AG04450 (cell line): ENCODE results near the gene THTPA. TPM values are rescaled to one million over a fixed set of nuclear protein-coding genes. Genes with fewer than 3 reads are reported as not detected.

ENCODE experiments used
- CTCF ChIA-PET: fragments of 300-600, 350-600 bp; formaldehyde crosslinking; extraction: SDS; loops from one replicate; lab custom pipeline; 2022; ENCODE audit warnings: antibody characterized with exemption, inconsistent platforms; lab: Charles Lee
- POLR2A ChIA-PET: fragments of 350-600 bp; formaldehyde crosslinking; extraction: SDS; loops from one replicate; lab custom pipeline; 2021; ENCODE audit warnings: antibody characterized with exemption, inconsistent platforms; lab: Yijun Ruan, JAX
- DNase-seq: peaks from one replicate; pipeline ENCODE4 v3.0.0-alpha.2; 2011; ENCODE audit warnings: low read depth, low spot score
- H3K27ac ChIP-seq: one replicate; pipeline ENCODE4 v1.5.1; 2012; ENCODE audit warnings: low read depth, low read length, control low read depth
- H3K27me3 ChIP-seq: one replicate; pipeline ENCODE4 v1.6.0; 2012; ENCODE audit warnings: low read length; ENCODE audit not compliant: control insufficient read depth, insufficient read depth
- H3K4me3 ChIP-seq: 2 replicates; pipeline ENCODE4 v1.5.1; 2011; ENCODE audit warnings: mild to moderate bottlenecking, low read depth, low read length, control low read depth
- H3K9me3 ChIP-seq: 2 replicates; pipeline ENCODE4 v1.5.1; 2012; ENCODE audit warnings: low read length; ENCODE audit not compliant: control insufficient read depth, insufficient read depth
- CTCF ChIP-seq: IDR thresholded peaks from 2 replicates; pipeline ENCODE4 v1.5.1; 2011; ENCODE audit warnings: low read depth, low read length, control low read depth, inconsistent platforms
- polyA plus RNA-seq: library from polyadenylated mRNA; depleted of rRNA; stranded (reverse); fragments of >200 nt; gene quantifications from 2 replicates; pipeline ENCODE4 v1.2.3, GENCODE V29; 2011

The THTPA gene
- polyA plus RNA-seq, 1 experiment, result 4.9 TPM

- POLR2A ChIA-PET, result no interaction called here
- Histone ChIP-seq H3K9me3 (no peaks in the 10 kb centered on the region), H3K27ac (no peak overlapping the region), H3K27me3 (peaks cover 19% of the 10 kb centered on the region), H3K4me3 (no peak overlapping the region)
- CTCF ChIA-PET, result interaction anchor here (1.2 kb wide), 1 partner anchor 16 kb away, joined by 9 read pairs; no protein-coding TSS in a partner anchor
- no peak for DNase-seq
- TF ChIP-seq CTCF, result no peak
Measured at GRCh38 chr14:23543403-23543802, 12.7 kb upstream of the THTPA start.

DNA sequence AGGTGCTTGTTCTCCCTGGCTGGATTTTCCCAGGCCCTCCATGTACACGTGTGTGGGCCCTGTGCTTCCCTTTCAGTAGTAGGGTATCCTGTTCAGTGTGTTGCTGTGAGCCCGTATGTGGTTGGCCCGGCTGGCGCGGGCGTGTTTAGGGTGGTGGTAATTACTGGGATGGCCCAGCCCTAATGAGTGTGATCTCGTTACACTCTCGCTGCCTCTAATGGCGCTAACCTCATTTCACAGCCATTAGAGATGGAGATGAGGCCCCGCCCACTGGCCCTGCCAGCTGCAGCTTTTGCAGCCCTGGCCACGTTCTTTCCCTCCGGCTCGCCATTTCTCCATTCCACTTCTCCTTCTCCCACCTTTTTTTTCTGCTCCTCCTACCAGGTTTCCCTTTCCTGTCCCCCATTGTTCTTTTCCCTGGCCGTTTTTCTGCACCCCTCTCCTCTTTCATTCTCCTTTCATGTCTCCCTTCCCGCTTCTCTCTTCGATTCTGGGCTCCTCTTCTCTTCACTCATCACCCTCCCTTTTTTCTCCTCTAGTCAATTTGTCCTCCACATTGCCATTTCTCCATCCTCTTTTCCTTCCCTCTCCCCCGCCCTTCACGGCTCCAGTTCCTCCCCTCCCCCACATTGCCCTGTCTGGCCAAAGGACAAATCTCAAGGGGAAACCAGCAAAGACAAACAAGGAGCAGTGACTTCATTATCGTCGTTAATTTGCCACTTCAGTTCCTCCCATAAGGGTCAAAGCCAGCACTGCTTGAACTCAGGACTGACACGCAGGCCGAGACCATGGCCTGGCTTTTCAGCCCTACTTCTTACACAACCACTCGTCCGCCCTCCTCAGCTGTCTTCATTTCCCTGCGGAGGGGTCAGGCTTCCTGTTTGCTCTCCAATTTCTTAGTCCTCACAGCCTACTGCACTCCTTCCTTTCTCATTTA lies 11.3 kb upstream of the THTPA start:
- CTCF ChIA-PET, result interaction anchor here (0.9 kb wide), 1 partner anchor 16 kb away, joined by 4 read pairs; no protein-coding TSS in a partner anchor
- no peaks in the 10 kb centered on the region for H3K9me3 ChIP-seq
- no peak for DNase-seq
- POLR2A ChIA-PET, result no interaction called here
- H3K27me3 ChIP-seq, result peaks cover 30% of the 10 kb centered on the region
- H3K4me3 ChIP-seq, result no peak overlapping the region
- no peak overlapping the region for H3K27ac ChIP-seq
- no peak for TF ChIP-seq CTCF

GRCh38 chr14:23545740-23546365 lies 10.2 kb upstream of the THTPA start:
- ChIA-PET CTCF (interaction anchor here (0.8 to 1.2 kb wide), 2 partner anchors 14 to 18 kb away, joined by 3 to 7 read pairs; no protein-coding TSS in a partner anchor), POLR2A (no interaction called here)
- Histone ChIP-seq H3K27me3 (peaks cover 41% of the 10 kb centered on the region), H3K4me3 (no peak overlapping the region), H3K27ac (no peak overlapping the region), H3K9me3 (no peaks in the 10 kb centered on the region)
- TF ChIP-seq CTCF, result no peak
- DNase-seq, result no peak

DNA sequence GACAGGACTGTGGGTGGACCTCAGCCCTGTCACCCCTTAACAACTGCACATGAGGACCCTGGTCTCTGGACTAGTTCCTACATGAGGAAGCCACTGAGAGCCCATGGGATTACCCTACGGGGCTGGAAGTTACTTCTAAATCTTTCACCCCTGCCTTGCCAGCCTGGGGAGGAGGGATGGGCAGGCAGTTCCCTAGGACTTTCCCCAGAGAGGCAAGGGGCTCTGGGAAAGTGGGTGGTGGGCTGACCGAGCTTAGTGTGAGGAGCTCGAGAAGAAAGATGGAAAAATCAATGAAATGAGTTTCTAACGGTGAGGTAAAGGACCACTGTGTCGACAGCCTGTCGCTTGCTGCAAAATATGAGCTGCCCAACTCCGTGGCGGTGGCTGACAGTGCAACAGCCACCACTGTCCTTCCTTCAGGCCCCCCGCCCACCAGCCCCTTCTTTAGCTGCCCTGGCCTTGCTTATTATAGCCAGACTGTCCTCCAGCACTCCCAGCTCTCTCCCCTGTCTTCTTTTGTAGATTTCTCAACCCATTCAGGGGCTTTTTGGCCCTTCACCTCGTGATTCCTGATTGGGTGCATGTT lies 9.5 kb upstream of the THTPA start:
- CTCF ChIA-PET, result interaction anchor here (0.7 to 1.2 kb wide), 2 partner anchors 13 to 17 kb away, joined by 3 to 4 read pairs; no protein-coding TSS in a partner anchor
- TF ChIP-seq CTCF, result no peak

More for the DNA sequence above, 9.5 kb upstream of the THTPA start:
- Histone ChIP-seq H3K9me3 (no peaks in the 10 kb centered on the region), H3K27me3 (peaks cover 41% of the 10 kb centered on the region), H3K27ac (no peak overlapping the region), H3K4me3 (no peak overlapping the region)
- POLR2A ChIA-PET, result no interaction called here
- DNase-seq, result no peak
